ENCODE results near the gene CTNNBIP1.

Gene CTNNBIP1

DNA sequence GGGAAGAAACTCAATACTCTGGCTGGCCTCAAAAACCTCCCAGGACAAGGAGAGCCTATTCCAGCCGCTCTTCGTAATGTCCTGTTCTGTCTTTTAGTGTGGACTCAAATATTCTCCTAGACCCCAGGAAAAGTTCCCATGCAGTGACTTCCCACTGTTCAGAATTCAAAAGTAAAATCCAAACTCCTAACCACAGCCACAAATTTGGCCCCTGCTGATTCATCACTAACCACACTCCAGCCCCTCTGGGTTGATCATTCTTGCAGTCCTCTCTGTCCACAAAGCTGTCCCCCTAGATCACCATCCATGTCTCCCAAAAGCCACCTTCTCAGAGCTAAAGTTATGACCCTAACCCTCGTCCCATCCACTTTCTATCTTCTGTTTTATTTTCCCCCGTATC is 5.1 kb downstream of the CTNNBIP1 start:
- Histone ChIP-seq H3K9me3 (ENCODE audit: control insufficient read depth, low read length) (no peaks in the 10 kb centered on the region), H3K36me3 (ENCODE audit: control insufficient read depth, insufficient read depth, low read length) (no peaks in the 10 kb centered on the region), H3K4me3 (ENCODE audit: insufficient read depth, low read depth, low read length, poor library complexity, severe bottlenecking) (no peak overlapping the region), H3K27me3 (replicated peaks; ENCODE audit: control insufficient read depth, insufficient read depth, low read length, poor library complexity, severe bottlenecking) (no peaks in the 10 kb centered on the region), H3K4me1 (ENCODE audit: control insufficient read depth, insufficient read depth, low read length, poor library complexity, severe bottlenecking) (peaks cover 11% of the 10 kb centered on the region), H3K27ac (ENCODE audit: insufficient read depth, low read length, poor library complexity, severe bottlenecking) (no peak overlapping the region)
- DNase-seq, result no peak

DNA sequence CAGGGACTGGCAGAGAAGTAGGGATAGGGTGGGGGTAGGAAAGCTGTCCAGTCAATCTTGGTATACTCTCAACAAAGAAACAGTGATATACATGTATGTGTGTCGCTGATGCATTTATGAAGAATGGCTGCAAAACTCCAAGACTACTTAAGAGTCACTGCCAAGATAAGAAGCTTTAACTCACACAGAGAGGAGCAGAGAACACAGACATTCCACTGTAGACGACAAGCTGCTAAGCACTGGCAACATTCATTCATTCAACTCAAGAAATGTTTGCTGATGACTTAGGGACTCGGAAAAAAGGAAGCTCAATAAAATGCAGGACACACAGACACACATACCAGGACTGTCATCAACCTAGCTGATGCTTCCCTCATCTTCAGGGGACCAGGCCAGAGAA is 5.5 kb downstream of the CTNNBIP1 start:
- Histone ChIP-seq H3K27ac (ENCODE audit: insufficient read depth, low read length, poor library complexity, severe bottlenecking) (no peak overlapping the region), H3K27me3 (replicated peaks; ENCODE audit: control insufficient read depth, insufficient read depth, low read length, poor library complexity, severe bottlenecking) (no peaks in the 10 kb centered on the region), H3K4me1 (ENCODE audit: control insufficient read depth, insufficient read depth, low read length, poor library complexity, severe bottlenecking) (peaks cover 10% of the 10 kb centered on the region), H3K4me3 (ENCODE audit: insufficient read depth, low read depth, low read length, poor library complexity, severe bottlenecking) (no peak overlapping the region), H3K9me3 (ENCODE audit: control insufficient read depth, low read length) (no peaks in the 10 kb centered on the region), H3K36me3 (ENCODE audit: control insufficient read depth, insufficient read depth, low read length) (no peaks in the 10 kb centered on the region)
- DNase-seq, result no peak

- no peak overlapping the region for H3K4me3 ChIP-seq (ENCODE audit: insufficient read depth, low read depth, low read length, poor library complexity, severe bottlenecking)
- H3K27me3 ChIP-seq (replicated peaks; ENCODE audit: control insufficient read depth, insufficient read depth, low read length, poor library complexity, severe bottlenecking), result no peaks in the 10 kb centered on the region
- no peaks in the 10 kb centered on the region for H3K36me3 ChIP-seq (ENCODE audit: control insufficient read depth, insufficient read depth, low read length)
- H3K4me1 ChIP-seq (ENCODE audit: control insufficient read depth, insufficient read depth, low read length, poor library complexity, severe bottlenecking), result peaks cover 4% of the 10 kb centered on the region
- no peaks in the 10 kb centered on the region for H3K9me3 ChIP-seq (ENCODE audit: control insufficient read depth, low read length)
- H3K27ac ChIP-seq (ENCODE audit: insufficient read depth, low read length, poor library complexity, severe bottlenecking), result no peak overlapping the region
- no peak for DNase-seq
Measured at GRCh38 chr1:9903801-9904527, 6.1 kb downstream of the CTNNBIP1 start.

DNA sequence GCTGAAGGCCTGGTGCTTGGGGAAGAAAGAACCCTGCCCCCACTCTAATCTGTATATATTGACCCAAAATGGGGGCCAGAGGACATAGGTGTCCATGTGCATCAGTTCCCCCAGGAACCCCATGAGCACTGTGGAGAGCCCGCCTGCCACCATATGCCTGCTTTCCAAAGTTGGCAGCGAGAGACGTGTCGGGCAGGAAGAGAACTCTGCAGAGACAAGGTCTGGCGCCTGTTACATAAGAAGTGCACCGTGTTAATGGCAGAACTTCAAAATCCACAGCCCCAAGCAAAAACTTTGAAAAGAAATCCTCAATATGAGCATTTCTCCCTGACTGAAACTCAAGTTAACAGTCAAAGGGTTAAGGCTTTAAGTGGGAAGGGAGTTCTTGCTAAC is 8.0 kb downstream of the CTNNBIP1 start:
- Histone ChIP-seq H3K9me3 (ENCODE audit: control insufficient read depth, low read length) (no peaks in the 10 kb centered on the region), H3K27me3 (replicated peaks; ENCODE audit: control insufficient read depth, insufficient read depth, low read length, poor library complexity, severe bottlenecking) (no peaks in the 10 kb centered on the region), H3K27ac (ENCODE audit: insufficient read depth, low read length, poor library complexity, severe bottlenecking) (no peak overlapping the region), H3K4me1 (ENCODE audit: control insufficient read depth, insufficient read depth, low read length, poor library complexity, severe bottlenecking) (no peaks in the 10 kb centered on the region), H3K4me3 (ENCODE audit: insufficient read depth, low read depth, low read length, poor library complexity, severe bottlenecking) (no peak overlapping the region), H3K36me3 (ENCODE audit: control insufficient read depth, insufficient read depth, low read length) (no peaks in the 10 kb centered on the region)
- DNase-seq, result no peak

DNA sequence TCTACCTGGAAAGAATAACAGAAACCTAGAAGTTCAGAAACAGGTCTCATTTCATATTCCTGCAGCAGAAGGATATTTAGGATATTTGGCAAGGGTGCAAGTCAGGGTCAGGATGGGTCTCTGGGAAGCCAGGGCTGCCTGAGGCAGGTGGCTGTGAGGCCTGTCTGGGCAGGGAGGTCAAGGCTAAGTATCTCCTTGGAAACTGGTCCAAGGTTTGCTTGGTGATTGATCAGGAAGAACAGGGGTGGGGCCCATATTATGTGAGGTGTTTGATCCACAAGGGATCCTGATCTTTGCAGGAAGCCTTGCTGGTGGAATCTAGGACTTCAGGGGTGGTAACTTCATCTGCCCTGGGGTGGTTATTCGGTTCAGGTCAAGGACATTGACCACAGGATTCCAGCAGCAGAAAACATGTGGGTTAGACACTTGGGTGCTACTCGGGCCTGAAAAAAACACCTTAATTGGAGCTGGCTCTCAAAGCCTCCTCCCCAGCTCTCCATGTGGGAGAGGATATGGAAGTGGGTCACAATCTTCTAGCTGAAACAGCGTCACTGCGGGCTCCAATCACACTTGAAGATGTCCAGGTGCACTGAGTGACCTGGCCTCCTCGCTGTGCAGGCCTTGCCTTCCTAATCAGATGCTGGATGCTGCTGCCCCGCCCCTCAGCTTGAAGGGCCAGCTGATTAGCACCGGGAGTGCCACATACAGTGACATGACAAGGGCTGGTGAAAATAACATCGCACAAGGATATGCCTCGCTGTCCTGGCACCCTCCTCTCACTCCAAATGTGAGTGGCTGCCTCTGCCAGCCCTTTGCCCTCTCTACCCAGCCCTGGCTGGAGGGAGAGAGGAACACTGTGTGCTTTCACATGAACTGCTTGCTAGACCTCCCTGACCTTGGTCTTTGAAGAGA is 8.7 kb downstream of the CTNNBIP1 start:
- H3K4me1 ChIP-seq (ENCODE audit: control insufficient read depth, insufficient read depth, low read length, poor library complexity, severe bottlenecking), result no peaks in the 10 kb centered on the region
- no peak overlapping the region for H3K27ac ChIP-seq (ENCODE audit: insufficient read depth, low read length, poor library complexity, severe bottlenecking)
- H3K36me3 ChIP-seq (ENCODE audit: control insufficient read depth, insufficient read depth, low read length), result no peaks in the 10 kb centered on the region
- no peak overlapping the region for H3K4me3 ChIP-seq (ENCODE audit: insufficient read depth, low read depth, low read length, poor library complexity, severe bottlenecking)
- DNase-seq, result no peak
- no peaks in the 10 kb centered on the region for H3K27me3 ChIP-seq (replicated peaks; ENCODE audit: control insufficient read depth, insufficient read depth, low read length, poor library complexity, severe bottlenecking)
- H3K9me3 ChIP-seq (ENCODE audit: control insufficient read depth, low read length), result no peaks in the 10 kb centered on the region

DNA sequence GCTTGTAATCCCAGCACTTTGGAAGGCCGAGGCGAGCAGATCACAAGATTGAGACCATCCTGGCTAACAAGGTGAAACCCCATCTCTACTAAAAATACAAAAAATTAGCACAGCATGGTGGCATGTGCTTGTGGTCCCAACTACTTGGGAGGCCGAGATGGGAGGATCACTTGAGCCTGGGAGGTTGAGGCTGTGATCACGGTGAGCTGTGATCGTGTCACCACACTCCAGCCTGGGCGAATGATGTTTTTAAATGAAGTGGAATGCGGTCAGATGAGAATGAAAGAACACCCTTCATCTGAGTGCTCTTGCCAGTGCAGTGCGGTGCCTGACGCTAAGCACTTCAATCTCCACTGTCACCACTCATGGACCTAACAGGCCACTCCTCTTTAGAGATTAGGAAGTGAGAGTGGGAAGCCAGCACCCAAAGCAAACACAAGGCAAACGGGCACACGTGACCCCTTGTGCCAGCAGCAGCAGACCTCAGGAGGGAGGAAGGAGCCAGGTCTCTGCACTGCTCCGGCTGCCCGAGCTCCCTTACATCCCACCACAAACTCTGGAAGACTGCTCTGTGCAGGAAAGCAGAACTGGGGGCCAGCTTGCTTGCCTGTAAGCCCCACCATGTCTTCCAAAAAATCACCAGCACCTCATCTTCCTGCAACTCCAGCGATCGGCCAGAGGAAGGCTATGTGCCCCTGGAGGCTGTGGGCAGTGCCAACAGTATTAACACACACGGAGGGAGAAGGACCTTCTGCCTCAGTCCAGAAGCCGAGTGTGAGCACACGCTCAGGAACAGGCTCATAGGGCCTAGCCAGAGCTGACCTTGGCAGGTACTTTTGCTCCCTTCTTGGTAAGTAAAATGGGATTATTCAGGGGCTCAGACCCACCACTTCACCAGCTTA is 9.7 kb downstream of the CTNNBIP1 start:
- no peak overlapping the region for H3K4me3 ChIP-seq (ENCODE audit: insufficient read depth, low read depth, low read length, poor library complexity, severe bottlenecking)
- DNase-seq, result no peak
- H3K27me3 ChIP-seq (replicated peaks; ENCODE audit: control insufficient read depth, insufficient read depth, low read length, poor library complexity, severe bottlenecking), result no peaks in the 10 kb centered on the region
- H3K36me3 ChIP-seq (ENCODE audit: control insufficient read depth, insufficient read depth, low read length), result no peaks in the 10 kb centered on the region
- H3K27ac ChIP-seq (ENCODE audit: insufficient read depth, low read length, poor library complexity, severe bottlenecking), result no peak overlapping the region
- no peaks in the 10 kb centered on the region for H3K4me1 ChIP-seq (ENCODE audit: control insufficient read depth, insufficient read depth, low read length, poor library complexity, severe bottlenecking)
- H3K9me3 ChIP-seq (ENCODE audit: control insufficient read depth, low read length), result no peaks in the 10 kb centered on the region

GRCh38 chr1:9894115-9894514 is 16.0 kb downstream of the CTNNBIP1 start:
- Histone ChIP-seq H3K4me1 (ENCODE audit: control insufficient read depth, insufficient read depth, low read length, poor library complexity, severe bottlenecking) (no peaks in the 10 kb centered on the region), H3K36me3 (ENCODE audit: control insufficient read depth, insufficient read depth, low read length) (no peaks in the 10 kb centered on the region), H3K27ac (ENCODE audit: insufficient read depth, low read length, poor library complexity, severe bottlenecking) (no peak overlapping the region), H3K4me3 (ENCODE audit: insufficient read depth, low read depth, low read length, poor library complexity, severe bottlenecking) (no peak overlapping the region), H3K27me3 (replicated peaks; ENCODE audit: control insufficient read depth, insufficient read depth, low read length, poor library complexity, severe bottlenecking) (no peaks in the 10 kb centered on the region), H3K9me3 (ENCODE audit: control insufficient read depth, low read length) (no peaks in the 10 kb centered on the region)
- DNase-seq, result no peak

DNA sequence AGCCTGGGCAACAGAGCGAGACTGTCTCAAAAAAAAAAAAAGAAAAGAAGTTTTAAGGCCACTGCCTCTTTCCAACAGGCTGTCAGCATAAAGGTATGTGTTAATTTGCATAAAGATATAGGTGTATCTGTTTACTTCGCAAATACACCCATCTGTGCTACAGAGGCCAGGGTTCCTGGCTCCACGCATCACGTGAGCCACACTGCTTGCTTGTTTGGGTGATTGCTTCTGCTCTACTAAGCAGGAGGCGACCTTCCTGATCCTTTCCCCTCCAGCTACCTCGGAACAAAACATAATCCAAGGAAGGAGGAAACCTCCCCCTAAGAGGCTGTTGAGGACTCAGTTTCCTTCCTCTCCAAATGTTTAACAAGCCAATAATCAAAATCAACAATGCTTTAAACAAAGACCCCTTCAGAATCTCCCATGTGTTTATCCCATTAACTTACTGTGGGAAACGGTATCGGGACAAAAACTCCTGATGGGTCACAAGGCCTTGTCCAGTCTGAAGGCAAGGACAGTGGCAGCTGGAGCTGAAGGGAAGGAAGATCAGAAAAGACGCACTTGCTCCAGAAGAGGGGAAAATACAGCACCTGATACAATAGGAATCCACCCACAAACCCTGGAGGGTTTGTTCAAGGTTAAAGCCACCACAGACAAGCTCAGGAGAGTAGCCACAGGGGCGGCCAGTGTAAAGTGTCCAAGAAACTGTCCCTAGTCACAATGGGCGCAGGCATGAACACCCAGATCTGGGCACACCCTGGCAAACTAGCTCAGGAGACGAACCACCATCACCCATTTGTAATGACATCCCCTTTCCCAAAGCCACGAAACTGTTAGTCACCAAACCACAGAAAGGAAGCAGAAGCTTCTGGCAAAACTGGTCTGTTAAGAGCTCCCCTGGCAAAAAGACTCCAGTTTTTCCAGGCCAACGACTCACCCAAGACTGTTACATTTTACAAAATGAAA is 17.2 kb downstream of the CTNNBIP1 start:
- Histone ChIP-seq H3K27me3 (replicated peaks; ENCODE audit: control insufficient read depth, insufficient read depth, low read length, poor library complexity, severe bottlenecking) (no peaks in the 10 kb centered on the region), H3K4me3 (ENCODE audit: insufficient read depth, low read depth, low read length, poor library complexity, severe bottlenecking) (no peak overlapping the region), H3K9me3 (ENCODE audit: control insufficient read depth, low read length) (no peaks in the 10 kb centered on the region), H3K27ac (ENCODE audit: insufficient read depth, low read length, poor library complexity, severe bottlenecking) (no peak overlapping the region), H3K36me3 (ENCODE audit: control insufficient read depth, insufficient read depth, low read length) (no peaks in the 10 kb centered on the region), H3K4me1 (ENCODE audit: control insufficient read depth, insufficient read depth, low read length, poor library complexity, severe bottlenecking) (no peaks in the 10 kb centered on the region)
- DNase-seq, result no peak

GRCh38 chr1:9891207-9891606 is 18.9 kb downstream of the CTNNBIP1 start:
- no peaks in the 10 kb centered on the region for H3K27me3 ChIP-seq (replicated peaks; ENCODE audit: control insufficient read depth, insufficient read depth, low read length, poor library complexity, severe bottlenecking)
- no peak overlapping the region for H3K27ac ChIP-seq (ENCODE audit: insufficient read depth, low read length, poor library complexity, severe bottlenecking)
- no peak overlapping the region for H3K4me3 ChIP-seq (ENCODE audit: insufficient read depth, low read depth, low read length, poor library complexity, severe bottlenecking)
- H3K9me3 ChIP-seq (ENCODE audit: control insufficient read depth, low read length), result no peaks in the 10 kb centered on the region
- no peaks in the 10 kb centered on the region for H3K36me3 ChIP-seq (ENCODE audit: control insufficient read depth, insufficient read depth, low read length)
- DNase-seq, result no peak
- no peaks in the 10 kb centered on the region for H3K4me1 ChIP-seq (ENCODE audit: control insufficient read depth, insufficient read depth, low read length, poor library complexity, severe bottlenecking)
